WTC11 (cell line): ENCODE measurements around the gene STAT2.
"Not testable (repeated sequence)": the region's sequence is repeated elsewhere in the genome, so short reads cannot be mapped to it uniquely, and the experiment has no call there.

Source experiments
- ESRRA ChIP-seq: sonication (generic); formaldehyde crosslinking; IDR thresholded peaks from 2 replicates; pipeline ENCODE4 v1.8.1; 2022; ENCODE audit warnings: mild to moderate bottlenecking, missing genetic modification reagents, borderline replicate concordance
- NR1H2 ChIP-seq: sonication (generic); formaldehyde crosslinking; IDR thresholded peaks from 2 replicates; pipeline ENCODE4 v1.9.0; 2021; ENCODE audit warnings: mild to moderate bottlenecking, moderate library complexity, missing genetic modification reagents
- ZNF121 ChIP-seq: sonication (generic); formaldehyde crosslinking; IDR thresholded peaks from 2 replicates; pipeline ENCODE4 v1.8.0; 2023; ENCODE audit warnings: missing genetic modification reagents
- ZNF138 ChIP-seq: sonication (generic); formaldehyde crosslinking; conservative IDR thresholded peaks from 2 replicates; pipeline ENCODE4 v1.8.1; 2022; ENCODE audit warnings: mild to moderate bottlenecking, moderate library complexity, missing genetic modification reagents
- ZNF416 ChIP-seq: fragments of 250-450 bp; sonication (Bioruptor Pico); IDR thresholded peaks from 2 replicates; pipeline ENCODE4 v1.9.0; 2021; ENCODE audit warnings: mild to moderate bottlenecking, inconsistent platforms
- TF ChIP-seq, protein P1 (sequence below): sonication (generic); formaldehyde crosslinking; IDR thresholded peaks from 2 replicates; pipeline ENCODE4 v1.8.1; 2022; ENCODE audit warnings: missing genetic modification reagents, borderline replicate concordance
- TF ChIP-seq, protein P2 (sequence below): fragments of 200-600 bp; IDR thresholded peaks from 2 replicates; pipeline ENCODE4 v1.8.0; 2022; ENCODE audit warnings: antibody characterized with exemption
- TF ChIP-seq, protein P3 (sequence below): sonication (generic); formaldehyde crosslinking; IDR thresholded peaks from 2 replicates; pipeline ENCODE4 v1.8.1; 2023; ENCODE audit warnings: mild to moderate bottlenecking, missing genetic modification reagents, moderate library complexity
- TF ChIP-seq, protein P4 (sequence below): sonication (generic); formaldehyde crosslinking; IDR thresholded peaks from 2 replicates; pipeline ENCODE4 v1.8.1; 2022; ENCODE audit warnings: low read depth, missing genetic modification reagents, borderline replicate concordance
- TF ChIP-seq, protein P5 (sequence below): sonication (generic); formaldehyde crosslinking; IDR thresholded peaks from 2 replicates; pipeline ENCODE4 v1.8.0; 2022; ENCODE audit warnings: mild to moderate bottlenecking, missing genetic modification reagents

DNA sequence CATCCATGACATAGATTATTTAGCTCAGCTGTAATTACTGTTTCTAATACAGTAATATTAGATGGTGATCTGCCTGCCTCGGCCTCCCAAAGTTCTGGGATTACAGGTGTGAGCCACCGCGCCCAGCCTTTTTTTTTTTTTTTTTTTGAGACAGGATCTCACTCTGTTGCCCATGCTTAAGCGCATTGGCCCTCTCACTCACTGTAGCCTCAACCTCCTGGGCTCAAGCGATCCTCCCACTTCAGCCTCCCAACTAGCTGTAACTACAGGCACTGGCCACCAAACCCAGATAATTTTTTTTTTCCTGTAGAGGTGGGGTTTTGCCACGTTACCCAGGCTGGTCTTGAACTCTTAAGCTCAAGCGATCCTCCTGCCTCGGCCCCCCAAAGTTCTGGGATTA, 24.4 kb downstream of the STAT2 start:
- TF ChIP-seq ZNF416; ESRRA (CRISPR knock-in tag); ZNF138 (CRISPR knock-in tag); ZNF121 (CRISPR knock-in tag); NR1H2: not testable (repeated sequence)
- TF ChIP-seq, protein P1, sequence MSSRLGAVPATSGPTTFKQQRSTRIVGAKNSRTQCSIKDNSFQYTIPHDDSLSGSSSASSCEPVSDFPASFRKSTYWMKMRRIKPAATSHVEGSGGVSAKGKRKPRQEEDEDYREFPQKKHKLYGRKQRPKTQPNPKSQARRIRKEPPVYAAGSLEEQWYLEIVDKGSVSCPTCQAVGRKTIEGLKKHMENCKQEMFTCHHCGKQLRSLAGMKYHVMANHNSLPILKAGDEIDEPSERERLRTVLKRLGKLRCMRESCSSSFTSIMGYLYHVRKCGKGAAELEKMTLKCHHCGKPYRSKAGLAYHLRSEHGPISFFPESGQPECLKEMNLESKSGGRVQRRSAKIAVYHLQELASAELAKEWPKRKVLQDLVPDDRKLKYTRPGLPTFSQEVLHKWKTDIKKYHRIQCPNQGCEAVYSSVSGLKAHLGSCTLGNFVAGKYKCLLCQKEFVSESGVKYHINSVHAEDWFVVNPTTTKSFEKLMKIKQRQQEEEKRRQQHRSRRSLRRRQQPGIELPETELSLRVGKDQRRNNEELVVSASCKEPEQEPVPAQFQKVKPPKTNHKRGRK, result not testable (repeated sequence)
- TF ChIP-seq, protein P2, sequence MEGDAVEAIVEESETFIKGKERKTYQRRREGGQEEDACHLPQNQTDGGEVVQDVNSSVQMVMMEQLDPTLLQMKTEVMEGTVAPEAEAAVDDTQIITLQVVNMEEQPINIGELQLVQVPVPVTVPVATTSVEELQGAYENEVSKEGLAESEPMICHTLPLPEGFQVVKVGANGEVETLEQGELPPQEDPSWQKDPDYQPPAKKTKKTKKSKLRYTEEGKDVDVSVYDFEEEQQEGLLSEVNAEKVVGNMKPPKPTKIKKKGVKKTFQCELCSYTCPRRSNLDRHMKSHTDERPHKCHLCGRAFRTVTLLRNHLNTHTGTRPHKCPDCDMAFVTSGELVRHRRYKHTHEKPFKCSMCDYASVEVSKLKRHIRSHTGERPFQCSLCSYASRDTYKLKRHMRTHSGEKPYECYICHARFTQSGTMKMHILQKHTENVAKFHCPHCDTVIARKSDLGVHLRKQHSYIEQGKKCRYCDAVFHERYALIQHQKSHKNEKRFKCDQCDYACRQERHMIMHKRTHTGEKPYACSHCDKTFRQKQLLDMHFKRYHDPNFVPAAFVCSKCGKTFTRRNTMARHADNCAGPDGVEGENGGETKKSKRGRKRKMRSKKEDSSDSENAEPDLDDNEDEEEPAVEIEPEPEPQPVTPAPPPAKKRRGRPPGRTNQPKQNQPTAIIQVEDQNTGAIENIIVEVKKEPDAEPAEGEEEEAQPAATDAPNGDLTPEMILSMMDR, result not testable (repeated sequence)
- TF ChIP-seq, protein P3, sequence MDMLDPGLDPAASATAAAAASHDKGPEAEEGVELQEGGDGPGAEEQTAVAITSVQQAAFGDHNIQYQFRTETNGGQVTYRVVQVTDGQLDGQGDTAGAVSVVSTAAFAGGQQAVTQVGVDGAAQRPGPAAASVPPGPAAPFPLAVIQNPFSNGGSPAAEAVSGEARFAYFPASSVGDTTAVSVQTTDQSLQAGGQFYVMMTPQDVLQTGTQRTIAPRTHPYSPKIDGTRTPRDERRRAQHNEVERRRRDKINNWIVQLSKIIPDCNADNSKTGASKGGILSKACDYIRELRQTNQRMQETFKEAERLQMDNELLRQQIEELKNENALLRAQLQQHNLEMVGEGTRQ (CRISPR knock-in tag), result not testable (repeated sequence)
- TF ChIP-seq, protein P4, sequence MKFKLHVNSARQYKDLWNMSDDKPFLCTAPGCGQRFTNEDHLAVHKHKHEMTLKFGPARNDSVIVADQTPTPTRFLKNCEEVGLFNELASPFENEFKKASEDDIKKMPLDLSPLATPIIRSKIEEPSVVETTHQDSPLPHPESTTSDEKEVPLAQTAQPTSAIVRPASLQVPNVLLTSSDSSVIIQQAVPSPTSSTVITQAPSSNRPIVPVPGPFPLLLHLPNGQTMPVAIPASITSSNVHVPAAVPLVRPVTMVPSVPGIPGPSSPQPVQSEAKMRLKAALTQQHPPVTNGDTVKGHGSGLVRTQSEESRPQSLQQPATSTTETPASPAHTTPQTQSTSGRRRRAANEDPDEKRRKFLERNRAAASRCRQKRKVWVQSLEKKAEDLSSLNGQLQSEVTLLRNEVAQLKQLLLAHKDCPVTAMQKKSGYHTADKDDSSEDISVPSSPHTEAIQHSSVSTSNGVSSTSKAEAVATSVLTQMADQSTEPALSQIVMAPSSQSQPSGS (CRISPR knock-in tag), result not testable (repeated sequence)
- TF ChIP-seq, protein P5, sequence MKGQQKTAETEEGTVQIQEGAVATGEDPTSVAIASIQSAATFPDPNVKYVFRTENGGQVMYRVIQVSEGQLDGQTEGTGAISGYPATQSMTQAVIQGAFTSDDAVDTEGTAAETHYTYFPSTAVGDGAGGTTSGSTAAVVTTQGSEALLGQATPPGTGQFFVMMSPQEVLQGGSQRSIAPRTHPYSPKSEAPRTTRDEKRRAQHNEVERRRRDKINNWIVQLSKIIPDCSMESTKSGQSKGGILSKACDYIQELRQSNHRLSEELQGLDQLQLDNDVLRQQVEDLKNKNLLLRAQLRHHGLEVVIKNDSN (CRISPR knock-in tag), result not testable (repeated sequence)
